Parathyroid adenoma (tissue), 2 donors: ENCODE data around the gene SPECC1L.

Experiments
- H2AFZ ChIP-seq: fragments of 300-600 bp; sonication (generic); one replicate; pipeline ENCODE4 v1.7.0; 2017; ENCODE audit warnings: antibody characterized with exemption, mild to moderate bottlenecking
- H3K27ac ChIP-seq: fragments of 300-600 bp; sonication (generic); one replicate; pipeline ENCODE4 v1.7.0; 2017
- H3K27me3 ChIP-seq: fragments of 300-600 bp; sonication (generic); one replicate; pipeline ENCODE4 v1.7.0; 2017; ENCODE audit warnings: low read length; ENCODE audit not compliant: control insufficient read depth, insufficient read depth
- H3K36me3 ChIP-seq: fragments of 300-600 bp; sonication (generic); one replicate; pipeline ENCODE4 v1.7.0; 2017; ENCODE audit warnings: low read length; ENCODE audit not compliant: control insufficient read depth, insufficient read depth
- H3K4me1 ChIP-seq: fragments of 300-600 bp; sonication (generic); one replicate; pipeline ENCODE4 v1.7.0; 2017; ENCODE audit warnings: control low read depth
- H3K4me2 ChIP-seq: fragments of 300-600 bp; sonication (generic); one replicate; pipeline ENCODE4 v1.7.0; 2017; ENCODE audit warnings: low read length
- H3K4me3 ChIP-seq: fragments of 300-600 bp; sonication (generic); one replicate; pipeline ENCODE4 v1.7.0; 2017; ENCODE audit warnings: low read depth, low read length
- H3K79me2 ChIP-seq: fragments of 300-600 bp; sonication (generic); one replicate; pipeline ENCODE4 v1.7.0; 2017; ENCODE audit warnings: control low read depth
- H3K9ac ChIP-seq: fragments of 300-600 bp; sonication (generic); one replicate; pipeline ENCODE4 v1.7.0; 2017; ENCODE audit warnings: mild to moderate bottlenecking
- H3K9me3 ChIP-seq: fragments of 300-600 bp; sonication (generic); one replicate; pipeline ENCODE4 v1.7.0; 2017; ENCODE audit warnings: low read length; ENCODE audit not compliant: control insufficient read depth
- TF ChIP-seq, protein P1 (sequence below): fragments of 300-600 bp; sonication (generic); IDR thresholded peaks from one replicate; pipeline ENCODE4 v1.7.0; 2017; ENCODE audit warnings: antibody characterized with exemption, mild to moderate bottlenecking
- donor health status: primary hyperparathyroidism.

SPECC1L gene

GRCh38 chr22:24331468-24332440 lies 61.1 kb downstream of the SPECC1L start:
- Histone ChIP-seq H3K27me3 (no peaks in the 10 kb centered on the region), H3K4me2 (no peak overlapping the region), H3K9ac (no peak overlapping the region), H3K79me2 (no peaks in the 10 kb centered on the region), H3K27ac (no peak overlapping the region), H3K4me3 (no peak overlapping the region), H3K9me3 (no peaks in the 10 kb centered on the region), H3K36me3 (no peaks in the 10 kb centered on the region), H3K4me1 (no peaks in the 10 kb centered on the region), H2AFZ (no peak overlapping the region)
- TF ChIP-seq, protein P1, sequence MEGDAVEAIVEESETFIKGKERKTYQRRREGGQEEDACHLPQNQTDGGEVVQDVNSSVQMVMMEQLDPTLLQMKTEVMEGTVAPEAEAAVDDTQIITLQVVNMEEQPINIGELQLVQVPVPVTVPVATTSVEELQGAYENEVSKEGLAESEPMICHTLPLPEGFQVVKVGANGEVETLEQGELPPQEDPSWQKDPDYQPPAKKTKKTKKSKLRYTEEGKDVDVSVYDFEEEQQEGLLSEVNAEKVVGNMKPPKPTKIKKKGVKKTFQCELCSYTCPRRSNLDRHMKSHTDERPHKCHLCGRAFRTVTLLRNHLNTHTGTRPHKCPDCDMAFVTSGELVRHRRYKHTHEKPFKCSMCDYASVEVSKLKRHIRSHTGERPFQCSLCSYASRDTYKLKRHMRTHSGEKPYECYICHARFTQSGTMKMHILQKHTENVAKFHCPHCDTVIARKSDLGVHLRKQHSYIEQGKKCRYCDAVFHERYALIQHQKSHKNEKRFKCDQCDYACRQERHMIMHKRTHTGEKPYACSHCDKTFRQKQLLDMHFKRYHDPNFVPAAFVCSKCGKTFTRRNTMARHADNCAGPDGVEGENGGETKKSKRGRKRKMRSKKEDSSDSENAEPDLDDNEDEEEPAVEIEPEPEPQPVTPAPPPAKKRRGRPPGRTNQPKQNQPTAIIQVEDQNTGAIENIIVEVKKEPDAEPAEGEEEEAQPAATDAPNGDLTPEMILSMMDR: no peak

DNA sequence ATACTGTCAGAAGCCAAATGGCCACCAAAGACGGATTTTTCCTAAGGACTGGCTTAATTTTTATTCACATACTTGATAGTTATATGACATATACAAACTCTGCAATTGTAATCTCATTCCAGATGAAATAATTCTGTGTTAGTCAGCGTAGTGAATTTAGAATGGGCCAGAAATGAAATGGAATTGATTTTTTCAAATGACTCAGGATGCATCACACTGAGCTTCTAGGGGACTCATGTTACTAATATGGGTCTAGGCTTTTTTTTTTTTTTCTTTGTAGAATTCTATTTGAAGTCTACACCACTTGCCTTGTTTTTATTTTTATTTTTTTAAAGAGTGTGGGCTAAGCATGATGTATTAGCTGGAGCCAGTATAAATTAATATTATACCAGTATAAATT lies 62.7 kb downstream of the SPECC1L start:
- TF ChIP-seq, protein P1: no peak
- H3K27me3 ChIP-seq: no peaks in the 10 kb centered on the region
- H3K79me2 ChIP-seq: no peaks in the 10 kb centered on the region
- H3K4me3 ChIP-seq: no peak overlapping the region
- no peak overlapping the region for H3K9ac ChIP-seq
- H3K4me2 ChIP-seq: no peak overlapping the region
- no peak overlapping the region for H2AFZ ChIP-seq
- H3K4me1 ChIP-seq: no peaks in the 10 kb centered on the region
- H3K27ac ChIP-seq: no peak overlapping the region
- no peaks in the 10 kb centered on the region for H3K9me3 ChIP-seq
- no peaks in the 10 kb centered on the region for H3K36me3 ChIP-seq

DNA sequence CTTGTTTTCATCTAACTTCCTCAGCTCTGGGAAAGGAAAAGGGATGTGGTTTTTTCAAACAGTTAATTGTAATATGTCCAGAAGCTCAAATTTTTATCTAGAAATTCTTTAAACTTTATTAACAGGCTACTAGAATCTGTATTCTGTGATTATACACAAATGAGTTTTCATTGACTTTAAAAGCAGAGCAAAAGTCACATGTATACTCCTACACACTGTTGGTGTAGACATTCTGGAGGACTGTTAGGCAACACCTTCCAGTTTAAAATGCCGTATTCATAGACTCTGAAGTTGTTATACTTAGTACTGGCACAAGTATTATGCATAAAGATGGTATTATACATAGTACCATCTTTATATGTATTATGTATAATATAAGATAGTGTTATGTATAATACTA lies 64.9 kb downstream of the SPECC1L start:
- no peaks in the 10 kb centered on the region for H3K36me3 ChIP-seq
- H2AFZ ChIP-seq: no peak overlapping the region
- H3K27ac ChIP-seq: no peak overlapping the region
- H3K79me2 ChIP-seq: no peaks in the 10 kb centered on the region
- TF ChIP-seq, protein P1: no peak
- H3K9me3 ChIP-seq: no peaks in the 10 kb centered on the region
- H3K4me1 ChIP-seq: no peaks in the 10 kb centered on the region
- H3K4me3 ChIP-seq: no peak overlapping the region
- no peak overlapping the region for H3K4me2 ChIP-seq
- no peak overlapping the region for H3K9ac ChIP-seq
- H3K27me3 ChIP-seq: no peaks in the 10 kb centered on the region

DNA sequence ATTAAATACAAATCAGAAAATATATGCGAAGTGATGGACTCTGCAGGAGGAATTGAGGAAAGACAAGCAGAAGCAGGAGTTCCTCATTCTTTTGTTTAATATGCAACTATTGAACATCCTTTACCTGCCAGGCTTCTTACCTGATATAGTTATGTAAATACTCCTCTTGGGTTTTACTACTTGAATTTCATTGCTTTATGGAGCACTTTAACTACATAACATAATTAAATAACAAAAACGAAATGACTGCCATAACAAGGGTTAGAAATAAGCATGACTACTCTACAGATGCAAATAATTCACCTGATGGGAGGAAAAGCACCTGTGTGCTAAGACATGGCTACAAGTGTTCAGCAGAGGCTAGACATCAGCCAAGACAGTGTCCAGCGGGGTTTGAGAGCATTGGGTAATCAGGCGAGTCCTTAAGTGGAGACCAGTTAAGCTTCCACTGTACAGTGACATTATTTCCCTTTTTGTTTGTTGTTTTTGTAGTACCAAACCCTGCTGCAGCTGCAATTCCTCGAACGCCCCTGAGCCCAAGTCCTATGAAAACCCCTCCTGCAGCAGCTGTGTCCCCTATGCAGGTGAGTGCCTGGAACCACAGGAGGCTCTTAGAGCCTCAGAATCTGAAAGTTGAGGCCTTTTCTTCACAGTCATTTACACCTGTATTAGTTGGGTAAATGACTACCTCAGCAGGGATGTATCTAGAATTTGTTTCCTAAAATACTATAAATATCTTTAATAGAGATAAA lies 67.4 kb downstream of the SPECC1L start:
- Histone ChIP-seq H3K9ac (no peak overlapping the region), H3K9me3 (no peaks in the 10 kb centered on the region), H3K36me3 (no peaks in the 10 kb centered on the region), H3K4me2 (no peak overlapping the region), H3K4me3 (no peak overlapping the region), H3K4me1 (no peaks in the 10 kb centered on the region), H2AFZ (no peak overlapping the region), H3K79me2 (no peaks in the 10 kb centered on the region), H3K27me3 (no peaks in the 10 kb centered on the region), H3K27ac (no peak overlapping the region)
- TF ChIP-seq, protein P1: no peak
